ENCODE measurements around the gene ZDHHC1.

ZDHHC1 gene

DNA sequence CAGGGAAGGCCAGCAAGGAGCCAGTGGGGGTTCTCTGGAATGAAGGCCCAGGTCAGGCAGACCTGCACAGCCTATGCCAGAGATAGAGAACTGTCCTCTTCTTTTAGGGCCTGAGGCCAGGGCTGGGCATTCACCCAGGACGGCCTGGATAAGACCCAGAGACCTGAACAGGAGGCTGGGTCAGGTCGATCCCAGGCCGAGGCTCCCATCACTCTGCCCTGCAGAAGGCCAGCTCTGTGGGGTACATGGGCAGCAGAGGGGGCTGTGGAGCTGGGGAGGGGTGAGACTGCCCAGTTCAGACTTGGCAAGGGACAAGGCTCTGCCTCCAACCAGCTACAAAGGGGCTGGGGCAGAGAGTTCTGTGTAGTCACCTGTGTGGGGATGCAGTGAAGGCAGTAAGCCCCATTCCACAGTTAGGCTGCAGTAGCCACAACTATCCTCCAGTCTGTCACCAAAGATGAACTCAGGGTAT, 29.2 kb upstream of the ZDHHC1 start:
- Mint-ChIP-seq H3K4me3 (no peak overlapping the region), H3K9me3 (no peaks in the 10 kb centered on the region), H3K4me1 (peaks cover 29% of the 10 kb centered on the region), H3K27ac (ENCODE audit: low read depth) (peak overlapping the region; percentile 60), H3K36me3 (ENCODE audit: insufficient read depth) (peaks cover 12% of the 10 kb centered on the region), H3K27me3 (no peaks in the 10 kb centered on the region)
- ATAC-seq (replicated peaks; ENCODE audit: extremely low read depth, poor library complexity, severe bottlenecking): no peak
- no peak for DNase-seq (ENCODE audit: low spot score in 2 of 2)

DNA sequence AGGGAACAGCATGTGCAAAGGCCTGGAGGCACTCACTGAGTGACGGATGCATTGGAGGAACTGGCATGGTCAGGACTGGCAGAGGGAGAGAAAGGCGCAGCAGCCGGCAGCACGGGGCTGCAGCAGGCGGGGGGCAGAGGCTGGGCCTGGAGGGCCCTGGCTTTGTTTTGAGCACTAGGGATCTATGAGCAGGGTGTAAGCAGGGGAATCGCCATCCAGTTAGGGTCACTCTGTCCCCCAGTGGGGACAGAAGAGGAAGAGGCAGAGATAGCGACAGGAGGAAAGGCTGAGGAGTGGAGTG, 28.8 kb upstream of the ZDHHC1 start:
- H3K9me3 Mint-ChIP-seq: no peaks in the 10 kb centered on the region
- DNase-seq (ENCODE audit: low spot score in 2 of 2) (no peak), ATAC-seq (replicated peaks; ENCODE audit: extremely low read depth, poor library complexity, severe bottlenecking) (no peak)
- peaks cover 9% of the 10 kb centered on the region for H3K36me3 Mint-ChIP-seq (ENCODE audit: insufficient read depth)
- no peaks in the 10 kb centered on the region for H3K27me3 Mint-ChIP-seq
- no peak overlapping the region for H3K4me3 Mint-ChIP-seq
- H3K4me1 Mint-ChIP-seq: peaks cover 25% of the 10 kb centered on the region
- peak overlapping the region; percentile 60 for H3K27ac Mint-ChIP-seq (ENCODE audit: low read depth)

DNA sequence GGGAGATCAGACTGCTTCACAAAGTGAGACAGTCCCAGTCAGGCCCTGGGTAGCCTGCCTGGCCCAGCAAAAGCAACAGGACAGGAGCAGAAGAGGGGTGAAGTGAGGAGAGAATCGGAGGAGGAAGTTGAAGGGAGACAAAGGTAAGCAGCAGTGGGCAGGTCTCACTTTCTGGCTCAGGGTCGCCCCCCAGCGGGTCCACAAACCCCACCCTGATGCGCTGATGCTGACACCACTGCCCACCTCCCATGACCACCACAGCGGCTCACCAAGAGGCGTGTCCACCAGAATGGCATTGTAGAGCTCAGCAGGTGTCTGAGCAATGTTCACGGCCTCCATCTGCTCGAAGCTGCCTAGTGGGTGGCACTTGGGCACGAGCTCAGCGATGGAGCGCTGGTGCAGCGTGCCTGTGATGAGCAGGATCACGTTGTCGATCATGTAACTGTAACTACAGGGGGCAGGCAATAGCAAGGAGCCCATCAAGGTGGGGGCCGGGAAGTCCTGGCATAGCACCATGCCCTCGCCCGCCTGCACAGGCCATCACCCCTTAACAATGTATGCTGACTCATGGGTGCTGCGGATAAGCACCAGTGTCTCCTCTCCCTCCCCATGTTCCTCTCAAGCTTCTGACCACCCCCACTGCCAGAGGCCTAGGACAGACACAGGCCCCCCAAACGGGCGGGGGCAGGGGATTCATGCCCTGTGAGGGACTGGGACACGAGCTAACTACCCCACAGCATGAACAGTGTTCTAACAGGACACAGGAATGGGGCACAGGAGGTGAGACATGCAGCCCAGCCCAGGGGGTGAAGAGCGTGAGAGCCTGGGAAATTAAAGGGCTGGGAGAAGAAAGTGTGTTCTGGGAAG, 28.2 kb upstream of the ZDHHC1 start:
- DNase-seq (ENCODE audit: low spot score in 2 of 2): no peak
- H3K27ac Mint-ChIP-seq (ENCODE audit: low read depth): peak overlapping the region; percentile 60
- peaks cover 20% of the 10 kb centered on the region for H3K4me1 Mint-ChIP-seq
- no peak for ATAC-seq (replicated peaks; ENCODE audit: extremely low read depth, poor library complexity, severe bottlenecking)
- H3K27me3 Mint-ChIP-seq: no peaks in the 10 kb centered on the region
- H3K36me3 Mint-ChIP-seq (ENCODE audit: insufficient read depth): peaks cover 8% of the 10 kb centered on the region
- H3K4me3 Mint-ChIP-seq: no peak overlapping the region
- no peaks in the 10 kb centered on the region for H3K9me3 Mint-ChIP-seq

DNA sequence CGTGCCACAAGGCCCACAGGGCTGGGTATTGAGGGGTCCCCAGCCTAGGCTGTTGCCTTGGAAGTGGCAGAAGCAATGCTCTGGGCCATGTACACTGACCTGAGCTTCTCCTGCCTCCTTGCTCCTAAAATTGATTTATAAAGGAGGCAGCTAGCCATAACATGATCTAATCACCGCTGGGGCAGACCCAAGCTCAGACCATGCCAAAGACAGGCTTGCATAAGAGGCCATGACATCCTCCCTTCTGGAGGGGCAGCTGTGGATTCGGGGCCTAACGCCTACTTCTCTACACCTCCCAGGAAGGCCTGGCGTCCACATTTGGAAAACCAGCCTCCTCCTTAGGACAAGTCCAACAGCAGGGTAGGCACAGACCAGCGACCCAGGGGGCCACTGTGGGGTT, 27.0 kb upstream of the ZDHHC1 start:
- no peak for ATAC-seq (replicated peaks; ENCODE audit: extremely low read depth, poor library complexity, severe bottlenecking)
- peak overlapping the region; percentile 35 for H3K27ac Mint-ChIP-seq (ENCODE audit: low read depth)

DNA sequence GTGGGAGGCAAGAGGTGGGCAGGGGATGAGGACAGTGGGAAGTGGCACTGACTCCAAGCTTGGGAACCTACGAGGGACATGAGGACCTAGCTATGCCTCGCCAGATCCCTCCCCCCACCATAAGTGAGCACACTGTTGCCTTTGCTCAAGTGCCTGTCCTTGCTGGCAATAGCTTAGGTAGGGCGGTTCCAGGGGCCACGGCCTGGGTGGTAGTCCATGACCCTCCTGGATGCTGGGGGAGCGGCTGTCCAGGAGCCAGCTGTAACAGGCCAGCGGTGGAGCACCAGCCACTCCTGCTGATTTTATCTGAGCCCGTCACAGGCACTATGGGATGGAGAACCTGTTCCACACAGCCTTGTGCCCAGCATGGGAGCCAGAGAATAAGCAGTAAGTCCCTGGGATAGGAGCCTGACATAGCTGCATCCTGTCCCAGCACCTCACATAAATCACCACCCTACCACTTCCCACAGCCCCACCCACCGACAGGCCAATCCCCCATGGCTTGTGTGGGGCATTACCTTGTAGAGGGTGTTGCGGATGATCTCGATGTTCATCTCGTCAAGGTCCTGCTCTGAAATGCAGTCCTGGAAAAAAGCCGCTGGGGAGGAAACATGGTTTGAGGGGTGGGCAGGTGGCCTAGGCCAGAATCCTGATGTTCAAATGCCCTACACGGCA, 26.4 kb upstream of the ZDHHC1 start:
- peaks cover 12% of the 10 kb centered on the region for H3K36me3 Mint-ChIP-seq (ENCODE audit: insufficient read depth)
- no peaks in the 10 kb centered on the region for H3K9me3 Mint-ChIP-seq
- H3K4me3 Mint-ChIP-seq: no peak overlapping the region
- peaks cover 24% of the 10 kb centered on the region for H3K4me1 Mint-ChIP-seq
- H3K27ac Mint-ChIP-seq (ENCODE audit: low read depth): no peak overlapping the region
- H3K27me3 Mint-ChIP-seq: no peaks in the 10 kb centered on the region
- ATAC-seq (replicated peaks; ENCODE audit: extremely low read depth, poor library complexity, severe bottlenecking) (no peak), DNase-seq (ENCODE audit: low spot score in 2 of 2) (no peak)

More for the DNA sequence above, 27.0 kb upstream of the ZDHHC1 start:
- H3K4me1 Mint-ChIP-seq: peaks cover 24% of the 10 kb centered on the region
- no peak for DNase-seq (ENCODE audit: low spot score in 2 of 2)
- H3K4me3 Mint-ChIP-seq: no peak overlapping the region
- H3K36me3 Mint-ChIP-seq (ENCODE audit: insufficient read depth): peaks cover 12% of the 10 kb centered on the region
- H3K9me3 Mint-ChIP-seq: no peaks in the 10 kb centered on the region
- H3K27me3 Mint-ChIP-seq: no peaks in the 10 kb centered on the region

DNA sequence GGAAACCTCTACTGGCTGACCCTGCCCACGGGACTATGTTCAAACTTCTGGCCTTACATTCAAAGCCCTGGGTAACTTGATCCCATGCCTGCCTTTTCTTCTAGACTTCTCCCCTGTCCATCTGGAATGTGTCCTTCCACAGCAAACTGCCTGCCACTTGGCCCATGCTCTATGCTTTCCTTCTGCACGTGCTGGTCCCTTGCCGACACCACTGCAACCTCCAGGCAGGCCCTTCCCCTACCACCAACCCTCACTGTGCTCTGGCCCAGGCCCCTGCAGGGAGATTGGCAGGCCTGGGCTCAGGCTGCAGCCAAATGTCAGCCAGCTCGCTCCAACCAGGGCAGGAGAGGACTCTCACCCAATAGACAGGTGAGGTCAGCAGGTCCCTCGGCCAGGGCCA, 25.6 kb upstream of the ZDHHC1 start:
- DNase-seq (ENCODE audit: low spot score in 2 of 2): no peak
- no peaks in the 10 kb centered on the region for H3K9me3 Mint-ChIP-seq
- H3K4me3 Mint-ChIP-seq: no peak overlapping the region

DNA sequence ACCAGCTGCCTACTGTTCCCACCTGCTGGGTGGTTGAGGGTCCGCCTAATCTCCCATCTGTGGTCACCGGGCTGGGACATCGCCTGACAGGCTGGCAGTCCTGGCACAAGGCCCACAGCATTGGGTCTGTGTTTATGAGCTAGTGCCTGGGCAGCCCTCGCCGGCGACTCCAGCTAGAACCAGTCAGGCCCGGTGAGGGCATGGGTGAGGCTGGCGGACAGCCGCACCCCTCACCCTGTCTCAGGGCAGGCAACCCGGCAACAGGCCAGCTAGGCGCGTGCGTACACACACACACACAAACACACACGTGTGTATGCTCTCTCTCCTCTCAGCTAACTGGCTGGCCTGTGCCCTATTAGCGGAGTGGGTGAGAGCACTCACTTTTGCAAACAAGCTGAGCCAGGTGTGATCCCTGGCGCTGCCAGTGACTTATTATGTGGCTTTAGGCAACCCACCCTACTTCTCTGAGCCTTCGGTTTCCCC, 25.0 kb upstream of the ZDHHC1 start:
- no peak overlapping the region for H3K27ac Mint-ChIP-seq (ENCODE audit: low read depth)
- H3K36me3 Mint-ChIP-seq (ENCODE audit: insufficient read depth): peaks cover 10% of the 10 kb centered on the region
- ATAC-seq (replicated peaks; ENCODE audit: extremely low read depth, poor library complexity, severe bottlenecking) (no peak), DNase-seq (ENCODE audit: low spot score in 2 of 2) (no peak)
- no peaks in the 10 kb centered on the region for H3K9me3 Mint-ChIP-seq
- H3K4me3 Mint-ChIP-seq: no peak overlapping the region
- H3K27me3 Mint-ChIP-seq: no peaks in the 10 kb centered on the region
- peaks cover 16% of the 10 kb centered on the region for H3K4me1 Mint-ChIP-seq

More for the DNA sequence above, 25.6 kb upstream of the ZDHHC1 start:
- peaks cover 22% of the 10 kb centered on the region for H3K4me1 Mint-ChIP-seq
- no peak overlapping the region for H3K27ac Mint-ChIP-seq (ENCODE audit: low read depth)
- peaks cover 12% of the 10 kb centered on the region for H3K36me3 Mint-ChIP-seq (ENCODE audit: insufficient read depth)
- no peak for ATAC-seq (replicated peaks; ENCODE audit: extremely low read depth, poor library complexity, severe bottlenecking)
- no peaks in the 10 kb centered on the region for H3K27me3 Mint-ChIP-seq

DNA sequence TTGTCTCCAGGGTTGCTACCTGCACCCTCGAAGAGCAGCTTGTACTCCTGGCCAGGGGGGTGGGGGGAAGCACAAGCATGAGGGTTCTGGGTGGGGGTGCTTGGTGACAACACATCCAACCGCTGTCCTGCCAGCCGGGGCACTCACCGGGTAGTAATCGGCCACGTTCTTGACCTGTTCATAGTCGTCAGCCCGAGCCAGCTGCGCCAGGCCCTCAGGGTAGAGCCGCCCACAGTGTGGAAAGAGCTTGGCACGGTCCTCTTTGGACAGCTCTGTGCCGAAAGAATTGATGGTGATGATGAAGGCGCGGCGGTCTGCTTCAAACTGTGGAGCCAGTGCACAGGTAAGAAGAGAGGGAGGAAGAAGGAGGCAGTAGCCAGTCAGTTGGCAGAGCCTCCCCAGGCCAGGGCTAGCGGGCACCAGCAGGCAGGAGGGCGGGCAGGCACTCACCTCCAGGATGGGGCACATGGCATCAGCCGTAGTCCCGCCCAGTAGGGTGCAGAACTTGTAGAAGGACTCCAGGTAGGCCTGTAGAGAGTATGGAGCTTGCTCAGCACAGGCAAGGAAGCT, 22.6 kb upstream of the ZDHHC1 start:
- Mint-ChIP-seq H3K9me3 (no peaks in the 10 kb centered on the region), H3K27ac (ENCODE audit: low read depth) (no peak overlapping the region), H3K4me1 (peaks cover 8% of the 10 kb centered on the region), H3K4me3 (no peak overlapping the region), H3K27me3 (no peaks in the 10 kb centered on the region), H3K36me3 (ENCODE audit: insufficient read depth) (peaks cover 7% of the 10 kb centered on the region)
- DNase-seq (ENCODE audit: low spot score in 2 of 2): no peak
- no peak for ATAC-seq (replicated peaks; ENCODE audit: extremely low read depth, poor library complexity, severe bottlenecking)

DNA sequence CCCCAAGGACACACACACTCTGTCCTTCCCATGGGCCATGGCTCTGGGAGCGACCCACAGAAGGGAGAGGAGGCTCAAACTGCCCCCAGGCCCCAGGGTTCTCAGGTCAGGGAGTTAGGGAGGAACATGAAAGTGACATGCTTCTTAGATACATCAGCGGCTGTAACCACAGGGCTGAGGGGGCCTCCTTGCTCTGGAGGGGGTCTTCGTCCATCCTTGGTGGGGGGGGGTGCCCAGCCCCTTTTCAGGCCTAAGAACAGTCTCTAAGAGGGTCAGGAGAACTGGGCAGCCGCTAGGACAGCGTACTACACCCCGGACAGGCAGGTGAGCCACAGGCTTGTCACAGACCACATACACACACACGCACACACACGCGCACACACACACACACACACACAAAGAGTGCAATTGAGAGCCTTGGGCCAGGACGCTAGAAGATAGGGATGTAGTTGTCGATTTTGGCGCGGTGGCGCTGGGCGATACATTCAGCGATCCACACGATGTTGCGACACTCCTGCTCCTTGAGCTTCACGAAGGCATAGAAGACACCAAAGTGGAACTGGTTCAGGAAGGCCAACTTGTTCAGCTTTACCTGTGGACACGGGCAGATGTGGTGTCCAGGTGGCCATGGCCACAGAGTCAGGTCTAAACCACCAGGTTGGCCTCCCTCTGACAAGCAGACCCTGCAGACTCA, 22.0 kb upstream of the ZDHHC1 start:
- Mint-ChIP-seq H3K27me3 (no peaks in the 10 kb centered on the region), H3K27ac (ENCODE audit: low read depth) (peak overlapping the region; percentile 69), H3K4me1 (peaks cover 8% of the 10 kb centered on the region), H3K9me3 (no peaks in the 10 kb centered on the region), H3K36me3 (ENCODE audit: insufficient read depth) (peaks cover 7% of the 10 kb centered on the region), H3K4me3 (no peak overlapping the region)
- DNase-seq (ENCODE audit: low spot score in 2 of 2): no peak
- ATAC-seq (replicated peaks; ENCODE audit: extremely low read depth, poor library complexity, severe bottlenecking): no peak

DNA sequence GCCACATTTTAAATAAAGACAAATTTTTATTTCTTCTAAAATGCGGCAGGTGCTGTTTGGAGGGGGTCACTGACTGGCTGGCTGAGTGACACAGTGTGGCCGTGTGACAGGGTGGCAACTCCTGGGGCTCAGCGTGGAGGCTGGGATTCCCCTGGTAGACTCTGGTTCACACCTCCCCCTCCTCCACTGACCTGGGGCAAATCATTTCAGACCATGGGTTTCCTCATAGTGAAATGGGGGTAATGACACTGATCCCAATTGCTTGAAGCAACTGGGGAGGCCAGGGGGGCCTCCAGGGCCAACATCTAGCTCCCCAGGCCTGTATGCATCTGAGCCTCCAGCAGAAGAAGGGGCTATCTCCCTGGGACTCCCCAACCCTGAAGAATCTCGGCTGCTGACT, 21.2 kb upstream of the ZDHHC1 start:
- H3K27ac Mint-ChIP-seq (ENCODE audit: low read depth): peak overlapping the region; percentile 69
- DNase-seq (ENCODE audit: low spot score in 2 of 2) (no peak), ATAC-seq (replicated peaks; ENCODE audit: extremely low read depth, poor library complexity, severe bottlenecking) (no peak)
- H3K36me3 Mint-ChIP-seq (ENCODE audit: insufficient read depth): peaks cover 7% of the 10 kb centered on the region
- no peaks in the 10 kb centered on the region for H3K27me3 Mint-ChIP-seq
- no peaks in the 10 kb centered on the region for H3K9me3 Mint-ChIP-seq
- peaks cover 8% of the 10 kb centered on the region for H3K4me1 Mint-ChIP-seq
- H3K4me3 Mint-ChIP-seq: no peak overlapping the region

DNA sequence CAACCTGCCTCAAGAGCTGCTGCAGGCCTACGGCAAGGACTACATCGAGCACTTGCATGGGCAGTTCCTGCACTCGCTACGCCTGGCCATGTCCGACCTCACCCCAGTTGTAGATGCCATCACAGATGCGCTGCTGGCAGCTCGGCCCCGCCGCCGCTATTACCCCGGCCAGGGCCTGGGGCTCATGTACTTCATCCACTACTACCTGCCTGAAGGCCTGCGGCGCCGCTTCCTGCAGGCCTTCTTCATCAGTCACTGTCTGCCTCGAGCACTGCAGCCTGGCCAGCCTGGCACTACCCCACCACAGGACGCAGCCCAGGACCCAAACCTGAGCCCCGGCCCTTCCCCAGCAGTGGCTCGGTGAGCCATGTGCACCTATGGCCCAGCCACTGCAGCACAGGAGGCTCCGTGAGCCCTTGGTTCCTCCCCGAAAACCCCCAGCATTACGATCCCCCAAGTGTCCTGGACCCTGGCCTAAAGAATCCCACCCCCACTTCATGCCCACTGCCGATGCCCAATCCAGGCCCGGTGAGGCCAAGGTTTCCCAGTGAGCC, 20.4 kb upstream of the ZDHHC1 start:
- Mint-ChIP-seq H3K27ac (ENCODE audit: low read depth) (no peak overlapping the region), H3K4me3 (no peak overlapping the region), H3K27me3 (no peaks in the 10 kb centered on the region), H3K36me3 (ENCODE audit: insufficient read depth) (peaks cover 7% of the 10 kb centered on the region), H3K4me1 (peaks cover 8% of the 10 kb centered on the region), H3K9me3 (no peaks in the 10 kb centered on the region)
- ATAC-seq (replicated peaks; ENCODE audit: extremely low read depth, poor library complexity, severe bottlenecking): no peak
- no peak for DNase-seq (ENCODE audit: low spot score in 2 of 2)

DNA sequence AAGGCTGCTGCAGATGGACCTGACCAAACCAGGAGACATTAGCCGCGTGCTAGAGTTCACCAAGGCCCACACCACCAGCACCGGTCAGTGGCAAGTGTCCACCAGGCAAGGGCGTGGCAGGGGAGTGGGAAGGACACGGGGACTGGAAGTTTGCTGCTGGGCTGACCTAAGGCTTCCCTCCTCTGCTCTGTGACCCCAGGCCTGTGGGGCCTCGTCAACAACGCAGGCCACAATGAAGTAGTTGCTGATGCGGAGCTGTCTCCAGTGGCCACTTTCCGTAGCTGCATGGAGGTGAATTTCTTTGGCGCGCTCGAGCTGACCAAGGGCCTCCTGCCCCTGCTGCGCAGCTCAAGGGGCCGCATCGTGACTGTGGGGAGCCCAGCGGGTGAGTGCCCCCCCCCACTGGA, 19.5 kb upstream of the ZDHHC1 start:
- Mint-ChIP-seq H3K27me3 (no peaks in the 10 kb centered on the region), H3K4me1 (peaks cover 8% of the 10 kb centered on the region), H3K9me3 (no peaks in the 10 kb centered on the region), H3K4me3 (no peak overlapping the region), H3K27ac (ENCODE audit: low read depth) (no peak overlapping the region), H3K36me3 (ENCODE audit: insufficient read depth) (peaks cover 6% of the 10 kb centered on the region)
- DNase-seq (ENCODE audit: low spot score in 2 of 2): no peak
- no peak for ATAC-seq (replicated peaks; ENCODE audit: extremely low read depth, poor library complexity, severe bottlenecking)

All from central memory CD8-positive, alpha-beta T cell (primary cell).